H1 (cell line): ENCODE results near the gene LRPAP1. TPM values are rescaled to one million over a fixed set of nuclear protein-coding genes. Genes with fewer than 3 reads are reported as not detected.

Source experiments
- CTCF ChIA-PET: fragments of 300-600 bp; sonication (Branson Sonifier 250); formaldehyde crosslinking; loops from one replicate; lab custom pipeline; 2021; ENCODE audit not compliant: partially characterized antibody; lab: Charles Lee
- POLR2A ChIA-PET: fragments of 300-600 bp; sonication (Branson Sonifier 250); formaldehyde crosslinking; loops from one replicate; lab custom pipeline; 2021; ENCODE audit warnings: inconsistent platforms; ENCODE audit not compliant: partially characterized antibody; lab: Charles Lee
- DNase-seq, 2 experiments: peaks; one replicate each; pipeline versions ENCODE4 v3.0.0 to v3.0.0-alpha.2; 2010 to 2022; ENCODE audit warnings: low spot score in 2 of 2, low read depth in 1 of 2, mixed read lengths in 1 of 2
- FAIRE-seq: peaks from 2 replicates; lab custom pipeline; 2011; peaks lifted over from hg19 to GRCh38; lab: Jason Lieb, UNC
- H2AFZ ChIP-seq: 2 replicates; pipeline ENCODE4 v1.8.1; 2012; ENCODE audit warnings: low read length, inconsistent platforms
- H2AK5ac ChIP-seq: 2 replicates; pipeline ENCODE4 v1.6.1; 2013; ENCODE audit warnings: low read depth, low read length
- H2BK120ac ChIP-seq: replicated peaks from 2 replicates; pipeline ENCODE3; 2013; ENCODE audit warnings: low read depth, low read length, inconsistent platforms
- H2BK12ac ChIP-seq: 2 replicates; pipeline ENCODE4 v1.6.1; 2013; ENCODE audit warnings: low read depth, low read length
- H2BK15ac ChIP-seq: 2 replicates; pipeline ENCODE4 v1.6.1; 2013; ENCODE audit warnings: low read length
- H2BK20ac ChIP-seq: 2 replicates; pipeline ENCODE4 v1.6.1; 2013; ENCODE audit warnings: low read length
- H2BK5ac ChIP-seq: 2 replicates; pipeline ENCODE4 v1.6.1; 2013; ENCODE audit warnings: low read depth, low read length
- H3K14ac ChIP-seq: 2 replicates; pipeline ENCODE4 v1.6.1; 2013; ENCODE audit warnings: inconsistent platforms; ENCODE audit not compliant: insufficient read length
- H3K18ac ChIP-seq: 2 replicates; pipeline ENCODE4 v1.6.1; 2013; ENCODE audit warnings: low read length; ENCODE audit errors: extremely low read depth
- H3K23ac ChIP-seq: 2 replicates; pipeline ENCODE4 v1.6.1; 2013; ENCODE audit warnings: inconsistent platforms; ENCODE audit not compliant: insufficient read length
- H3K23me2 ChIP-seq: 2 replicates; pipeline ENCODE4 v1.6.1; 2013; ENCODE audit warnings: low read depth, low read length
- H3K27ac ChIP-seq: 2 replicates; pipeline ENCODE4 v1.6.1; 2011; ENCODE audit warnings: low read depth, low read length, inconsistent platforms
- H3K27me3 ChIP-seq, 4 experiments: replicated peaks in 1 of 4; 1 replicate in 1 of 4; 2 replicates in 3 of 4; pipeline versions ENCODE4 v1.6.1 to v1.8.1; 2011 to 2013; ENCODE audit warnings: low read length in 3 of 4, mild to moderate bottlenecking in 3 of 4, inconsistent platforms in 2 of 4, mixed read lengths in 2 of 4, moderate library complexity in 1 of 4; ENCODE audit not compliant: control insufficient read depth in 3 of 4, insufficient read depth in 3 of 4; ENCODE audit errors: extremely low read depth in 1 of 4
- H3K36me3 ChIP-seq, 4 experiments: 2 replicates each; pipeline versions ENCODE4 v1.6.1 to v1.8.1; 2011 to 2013; ENCODE audit warnings: mild to moderate bottlenecking in 4 of 4, low read length in 3 of 4, moderate library complexity in 2 of 4, control low read depth in 1 of 4, inconsistent platforms in 1 of 4; ENCODE audit not compliant: insufficient read depth in 4 of 4, control insufficient read depth in 2 of 4
- H3K4ac ChIP-seq: replicated peaks from 2 replicates; pipeline ENCODE3; 2013; ENCODE audit warnings: low read length, low read depth, mixed read lengths, inconsistent platforms; ENCODE audit not compliant: insufficient read length
- H3K4me1 ChIP-seq, 4 experiments: replicated peaks in 1 of 4; 1 replicate in 1 of 4; 2 replicates in 3 of 4; pipeline versions ENCODE4 v1.6.1 to v1.8.1; 2011 to 2013; ENCODE audit warnings: low read length in 3 of 4, inconsistent platforms in 2 of 4, mixed read lengths in 1 of 4; ENCODE audit not compliant: insufficient read depth in 4 of 4, control insufficient read depth in 3 of 4
- H3K4me2 ChIP-seq, 2 experiments: 2 replicates each; pipeline versions ENCODE4 v1.6.1 to v1.8.1; 2011 to 2013; ENCODE audit warnings: low read depth in 2 of 2, low read length in 2 of 2, control low read depth in 1 of 2, inconsistent platforms in 1 of 2, mild to moderate bottlenecking in 1 of 2; ENCODE audit not compliant: insufficient read depth in 1 of 2
- H3K4me3 ChIP-seq, 4 experiments: fragments of 200-600, 300-600 bp in 1 of 4; sonication (generic), shearing (Covaris generic), sonication (Bioruptor Twin) in 1 of 4; 2 replicates each; pipeline versions ENCODE4 v1.5.1 to v1.8.1; 2011 to 2016; ENCODE audit warnings: low read length in 4 of 4, low read depth in 3 of 4, control low read depth in 2 of 4, inconsistent platforms in 2 of 4, mild to moderate bottlenecking in 2 of 4, mixed read lengths in 1 of 4, moderate library complexity in 1 of 4; ENCODE audit not compliant: insufficient read depth in 2 of 4; ENCODE audit errors: extremely low read depth in 1 of 4
- H3K56ac ChIP-seq: replicated peaks from 2 replicates; pipeline ENCODE3; 2013; ENCODE audit warnings: low read depth, mild to moderate bottlenecking, mixed read lengths, low read length, inconsistent platforms; ENCODE audit not compliant: insufficient read length
- H3K79me1 ChIP-seq: 2 replicates; pipeline ENCODE4 v1.6.1; 2013; ENCODE audit warnings: low read depth, low read length, control low read depth
- H3K79me2 ChIP-seq, 2 experiments: 2 replicates each; pipeline versions ENCODE4 v1.6.1 to v1.8.1; 2012 to 2013; ENCODE audit warnings: low read length in 2 of 2, mild to moderate bottlenecking in 2 of 2, inconsistent platforms in 1 of 2; ENCODE audit not compliant: insufficient read depth in 2 of 2, control insufficient read depth in 1 of 2
- H3K9ac ChIP-seq, 4 experiments: replicated peaks in 1 of 4; 1 replicate in 1 of 4; 2 replicates in 3 of 4; pipeline versions ENCODE4 v1.6.1 to v1.8.1; 2011 to 2013; ENCODE audit warnings: low read depth in 3 of 4, low read length in 3 of 4, control low read depth in 2 of 4, mild to moderate bottlenecking in 2 of 4, moderate library complexity in 2 of 4, inconsistent platforms in 1 of 4; ENCODE audit errors: extremely low read depth in 1 of 4
- H3K9me3 ChIP-seq, 2 experiments: 2 replicates each; pipeline versions ENCODE4 v1.6.1 to v1.8.1; 2012 to 2013; ENCODE audit warnings: mild to moderate bottlenecking in 2 of 2, moderate library complexity in 2 of 2, control low read depth in 1 of 2, inconsistent platforms in 1 of 2, low read depth in 1 of 2, low read length in 1 of 2, mixed read lengths in 1 of 2; ENCODE audit not compliant: insufficient read depth in 2 of 2
- H4K20me1 ChIP-seq, 2 experiments: replicated peaks in 1 of 2; 2 replicates each; pipeline versions ENCODE3 to v1.8.1; 2011 to 2013; ENCODE audit warnings: inconsistent platforms in 2 of 2, low read length in 2 of 2, mild to moderate bottlenecking in 1 of 2; ENCODE audit not compliant: insufficient read depth in 2 of 2, control insufficient read depth in 1 of 2
- H4K5ac ChIP-seq: 2 replicates; pipeline ENCODE4 v1.6.1; 2013; ENCODE audit warnings: low read length, low read depth, mixed read lengths, inconsistent platforms; ENCODE audit not compliant: insufficient read length
- H4K8ac ChIP-seq: 2 replicates; pipeline ENCODE4 v1.8.0; 2013; ENCODE audit warnings: mild to moderate bottlenecking, moderate library complexity, low read length, inconsistent platforms; ENCODE audit not compliant: insufficient read depth; ENCODE audit errors: extremely low read depth
- H4K91ac ChIP-seq: replicated peaks from 2 replicates; pipeline ENCODE3; 2013; ENCODE audit warnings: low read length, mixed read lengths, inconsistent platforms; ENCODE audit not compliant: insufficient read length
- CBX5 ChIP-seq: fragments of 300-800, 300-1000 bp; sonication (generic); IDR thresholded peaks from 2 replicates; pipeline ENCODE4 v1.7.1; 2016; ENCODE audit warnings: antibody characterized with exemption, low read length, low read depth
- GABPA ChIP-seq: IDR thresholded peaks from 2 replicates; pipeline ENCODE4 v1.6.1; 2011; ENCODE audit warnings: mild to moderate bottlenecking, low read length, moderate library complexity, borderline replicate concordance; ENCODE audit not compliant: insufficient read depth
- KDM4A ChIP-seq: IDR thresholded peaks from one replicate; pipeline ENCODE4 v1.7.1; 2012; ENCODE audit warnings: low read depth, mild to moderate bottlenecking, moderate library complexity, low read length, inconsistent platforms; ENCODE audit not compliant: severe bottlenecking
- KDM5A ChIP-seq: fragments of 200-600 bp; IDR thresholded peaks from 2 replicates; pipeline ENCODE4 v1.7.1; 2012; ENCODE audit warnings: mild to moderate bottlenecking, low read length, inconsistent platforms, mixed read lengths
- PHF8 ChIP-seq: fragments of 200-600 bp; sonication (generic); conservative IDR thresholded peaks from 2 replicates; pipeline ENCODE4 v1.7.1; 2012; ENCODE audit warnings: low read depth, mild to moderate bottlenecking, inconsistent platforms, low read length, moderate library complexity
- RAD21 ChIP-seq, 2 experiments: IDR thresholded peaks in 1 of 2; conservative IDR thresholded peaks in 1 of 2; 2 replicates each; pipeline ENCODE4 v1.6.1; 2011; ENCODE audit warnings: low read depth in 2 of 2, low read length in 2 of 2, improper control_type of control experiment in 1 of 2, inconsistent platforms in 1 of 2, mild to moderate bottlenecking in 1 of 2, moderate library complexity in 1 of 2
- RBBP5 ChIP-seq: IDR thresholded peaks from 2 replicates; pipeline ENCODE4 v1.7.1; 2012; ENCODE audit warnings: low read depth, mild to moderate bottlenecking, inconsistent platforms, low read length, moderate library complexity, borderline replicate concordance
- RNF2 ChIP-seq: fragments of 200-900, 300-1000 bp; sonication (generic); IDR thresholded peaks from 2 replicates; pipeline ENCODE4 v1.7.1; 2016; ENCODE audit warnings: borderline replicate concordance, low read depth, mild to moderate bottlenecking, antibody characterized with exemption, low read length; ENCODE audit not compliant: poor library complexity, severe bottlenecking; ENCODE audit errors: missing control alignments
- SIN3A ChIP-seq, 2 experiments: IDR thresholded peaks in 1 of 2; conservative IDR thresholded peaks in 1 of 2; 2 replicates each; pipeline ENCODE4 v1.6.1; 2011 to 2012; ENCODE audit warnings: low read length in 2 of 2, improper control_type of control experiment in 1 of 2, low read depth in 1 of 2, mild to moderate bottlenecking in 1 of 2
- SIRT6 ChIP-seq: IDR thresholded peaks from one replicate; pipeline ENCODE4 v1.7.1; 2012; ENCODE audit warnings: low read length, inconsistent platforms
- SP4 ChIP-seq: IDR thresholded peaks from 2 replicates; pipeline ENCODE4 v1.6.1; 2012; ENCODE audit warnings: low read length, inconsistent platforms
- TAF7 ChIP-seq: optimal IDR thresholded peaks from 2 replicates; pipeline ENCODE3; 2011; ENCODE audit warnings: low read depth, mild to moderate bottlenecking, inconsistent platforms, low read length, moderate library complexity, borderline replicate concordance
- TEAD4 ChIP-seq: IDR thresholded peaks from 2 replicates; pipeline ENCODE4 v1.6.1; 2012; ENCODE audit warnings: low read depth, low read length, inconsistent platforms, mixed read lengths
- WGBS, 2 experiments: shearing (Covaris generic) in 1 of 2; methylation state at CpG; one replicate each; pipeline versions ENCODE4 v1.1.6 to v1.1.7; 2013 to 2015; ENCODE audit warnings: low lambda C conversion rate in 2 of 2, mixed read lengths in 2 of 2, inconsistent platforms in 1 of 2, low coverage in 1 of 2, missing lambda C conversion rate in 1 of 2; ENCODE audit not compliant: insufficient replicate concordance in 2 of 2, insufficient coverage in 1 of 2, insufficient read length in 1 of 2; ENCODE audit errors: extremely low coverage in 1 of 2, missing lambda C conversion rate in 1 of 2; 5-methylcytosine and 5-hydroxymethylcytosine counted together
- polyA plus RNA-seq, 7 experiments: library from polyadenylated mRNA; depleted of rRNA in 3 of 7; stranded (reverse) in 5 of 7; unstranded in 2 of 7; fragments of >200 nt in 5 of 7; fragments of 200-250 nt in 2 of 7; gene quantifications; 1 replicate in 5 of 7; 2 replicates in 1 of 7; 4 replicates in 1 of 7; pipeline versions ENCODE4 v1.2.1 to v1.2.3, GENCODE V29; 2011 to 2013; ENCODE audit warnings: missing spikeins in 2 of 7, mixed read lengths in 2 of 7
- total RNA-seq: library from RNA; stranded (reverse); fragmentation: NEBNext Ultra II Directional; extraction: Animal tissue kit (Norgen Biotek cat#: 25700); gene quantifications from 2 replicates; pipeline ENCODE4 v1.2.1, GENCODE V29; 2021

Gene LRPAP1
- total and polyA plus RNA-seq, 2 of the 8 experiments (the other 6 are each of a cell fraction or from before 2014, with no cell fraction given): 31.1 to 101 TPM

DNA sequence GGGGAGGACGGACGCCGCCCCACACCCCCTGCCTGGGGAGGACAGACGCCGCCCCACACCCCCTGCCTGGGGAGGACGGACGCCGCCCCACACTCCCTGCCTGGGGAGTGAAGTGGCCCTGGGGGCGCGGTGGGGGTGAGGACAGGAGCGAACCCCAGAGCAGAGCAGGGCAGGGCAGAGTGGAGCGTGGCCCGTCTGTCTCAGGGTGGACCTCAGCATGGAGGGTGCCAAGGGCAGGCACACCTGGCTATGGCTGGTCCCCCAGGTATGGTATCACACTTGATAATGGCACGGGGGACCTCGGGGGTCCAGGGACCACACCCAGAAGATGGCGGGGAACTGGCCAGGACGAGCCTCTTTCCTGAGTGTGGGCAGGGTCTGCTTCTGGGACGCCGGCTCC, 9.6 kb downstream of the LRPAP1 start:
- Histone ChIP-seq H2BK120ac (no peak overlapping the region), H4K5ac (no peak overlapping the region), H3K79me1 (peaks cover 12% of the 10 kb centered on the region), H4K20me1 (peaks cover 17 to 50% of the 10 kb centered on the region in 2 experiments), H3K23me2 (no peaks in the 10 kb centered on the region), H3K79me2 (peaks cover 0 to under 1% of the 10 kb centered on the region in 2 experiments; a peak in 1 of 4 replicates), H3K18ac (no peak overlapping the region), H2BK20ac (no peak overlapping the region), H3K27ac (no peak overlapping the region), H3K4me3 (no peak overlapping the region), H2BK5ac (no peak overlapping the region), H4K8ac (no peak overlapping the region), H4K91ac (no peak overlapping the region), H3K56ac (no peak overlapping the region), H3K4me1 (peaks cover 0 to 4% (median 0%) of the 10 kb centered on the region in 4 experiments; a peak in 1 of 7 replicates), H3K4ac (no peak overlapping the region), H3K14ac (no peak overlapping the region), H3K27me3 (no peaks in the 10 kb centered on the region), H2BK15ac (no peak overlapping the region), H2BK12ac (no peak overlapping the region), H2AK5ac (no peak overlapping the region), H3K9ac (no peak overlapping the region), H3K23ac (no peak overlapping the region), H2AFZ (no peak overlapping the region), H3K9me3 (no peaks in the 10 kb centered on the region), H3K4me2 (no peak overlapping the region), H3K36me3 (peaks cover 11 to 50% (median 29%) of the 10 kb centered on the region in 4 experiments; a peak in 6 of 8 replicates)
- DNase-seq (no peak), FAIRE-seq (no peak)
- ChIA-PET CTCF (interaction anchor here (0.6 to 0.7 kb wide), 2 partner anchors 18 to 156 kb away, joined by 3 read pairs; no protein-coding TSS in a partner anchor), POLR2A (no interaction called here)
- WGBS, 2 experiments: 82% methylated on average over 10 of the region's 19 CpGs; no CpG with 5 or more reads in 1 of the 2 experiments
- TF ChIP-seq TAF7 (no peak), KDM4A (no peak), RNF2 (no peak), SIRT6 (no peak), RAD21 (IDR thresholded peaks at IDR 0.05 in 1 of 2, conservative IDR thresholded peaks at IDR 0.05 in 1 of 2; ENCODE audit: low read depth in 2 of 2, low read length in 2 of 2) (no peak), RBBP5 (no peak), KDM5A (no peak), CBX5 (no peak), TEAD4 (no peak), PHF8 (no peak), SP4 (no peak), SIN3A (conservative IDR thresholded peaks at IDR 0.05 in 1 of 2, IDR thresholded peaks at IDR 0.05 in 1 of 2; ENCODE audit: low read depth in 1 of 2, low read length in 2 of 2) (no peak), GABPA (no peak)
